ENCODE data around the gene NBAS.

GRCh38 chr2:15447381-15447780 is 113.8 kb downstream of the NBAS start:
- TF ChIP-seq CTCF (IDR thresholded peaks at IDR 0.05; ENCODE audit: low read length) (no peak), EZH2 (IDR thresholded peaks at IDR 0.05; ENCODE audit: borderline replicate concordance, low read length) (no peak)

All from OCI-LY1 (cell line).